Upper lobe of right lung (tissue), 1 donor: ENCODE measurements around the gene PADI3. TPM values are rescaled to one million over a fixed set of nuclear protein-coding genes. Genes with fewer than 3 reads are reported as not detected.

Source experiments
- ATAC-seq: fragments of 200-7000 bp; cut with Tn5 transposase; one replicate; pipeline ENCODE4 v1.9.1; 2020; ENCODE audit warnings: mild to moderate bottlenecking, moderate library complexity
- DNase-seq: peaks from one replicate; pipeline ENCODE4 v3.0.0-alpha.2; 2020
- H3K27ac ChIP-seq: fragments of 200-600 bp; one replicate; pipeline ENCODE4 v1.8.0; 2022
- H3K27me3 ChIP-seq: fragments of 200-600 bp; one replicate; pipeline ENCODE4 v1.8.0; 2022; ENCODE audit warnings: mild to moderate bottlenecking
- H3K36me3 ChIP-seq: fragments of 200-600 bp; one replicate; pipeline ENCODE4 v1.8.0; 2022
- H3K4me1 ChIP-seq: fragments of 200-600 bp; one replicate; pipeline ENCODE4 v1.8.0; 2022
- H3K4me3 ChIP-seq: fragments of 200-600 bp; one replicate; pipeline ENCODE4 v1.8.0; 2022; ENCODE audit warnings: mild to moderate bottlenecking
- H3K9me3 ChIP-seq: fragments of 200-600 bp; one replicate; pipeline ENCODE4 v1.8.0; 2022
- intact Hi-C: fragments of 100-400 bp; cut with DNase I; formaldehyde crosslinking; loops from one replicate; pipeline ENCODE4 v1.11.0; 2022
- total RNA-seq: library from RNA; stranded (reverse); fragmentation: NEBNext Ultra II Directional; extraction: Animal tissue kit (Norgen Biotek cat#: 25700); gene quantifications from one replicate; pipeline ENCODE4 v1.2.1, GENCODE V29; 2021
- TF ChIP-seq, protein P1 (sequence below): fragments of 200-600 bp; IDR thresholded peaks from one replicate; pipeline ENCODE4 v1.8.0; 2022; ENCODE audit warnings: antibody characterized with exemption
- donor health status: DM: no; HTN: yes; CAD: no; lungs with severe emphysema.

The PADI3 gene
- total RNA-seq, 1 donor from 2014 or later = not detected

- intact Hi-C loops = no loop called here
- Histone ChIP-seq H3K27me3 (no peaks in the 10 kb centered on the region), H3K4me3 (no peak within 1 kb of the TSS), H3K36me3 (no peaks in the 10 kb centered on the region), H3K27ac (no peak within 1 kb of the TSS), H3K9me3 (no peaks in the 10 kb centered on the region), H3K4me1 (peaks cover 6% of the 10 kb centered on the region)
- DNase-seq (no peak), ATAC-seq (no peak)
- TF ChIP-seq, protein P1, sequence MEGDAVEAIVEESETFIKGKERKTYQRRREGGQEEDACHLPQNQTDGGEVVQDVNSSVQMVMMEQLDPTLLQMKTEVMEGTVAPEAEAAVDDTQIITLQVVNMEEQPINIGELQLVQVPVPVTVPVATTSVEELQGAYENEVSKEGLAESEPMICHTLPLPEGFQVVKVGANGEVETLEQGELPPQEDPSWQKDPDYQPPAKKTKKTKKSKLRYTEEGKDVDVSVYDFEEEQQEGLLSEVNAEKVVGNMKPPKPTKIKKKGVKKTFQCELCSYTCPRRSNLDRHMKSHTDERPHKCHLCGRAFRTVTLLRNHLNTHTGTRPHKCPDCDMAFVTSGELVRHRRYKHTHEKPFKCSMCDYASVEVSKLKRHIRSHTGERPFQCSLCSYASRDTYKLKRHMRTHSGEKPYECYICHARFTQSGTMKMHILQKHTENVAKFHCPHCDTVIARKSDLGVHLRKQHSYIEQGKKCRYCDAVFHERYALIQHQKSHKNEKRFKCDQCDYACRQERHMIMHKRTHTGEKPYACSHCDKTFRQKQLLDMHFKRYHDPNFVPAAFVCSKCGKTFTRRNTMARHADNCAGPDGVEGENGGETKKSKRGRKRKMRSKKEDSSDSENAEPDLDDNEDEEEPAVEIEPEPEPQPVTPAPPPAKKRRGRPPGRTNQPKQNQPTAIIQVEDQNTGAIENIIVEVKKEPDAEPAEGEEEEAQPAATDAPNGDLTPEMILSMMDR = no peak
Observed at GRCh38 chr1:17204546-17205440, 44.1 kb upstream of the PADI3 start, which contains the start of gene PADI1. Gene PADI1 (plus strand): TSS chr1:17205128. CDS start chr1:17205218, 90 bp downstream.

DNA sequence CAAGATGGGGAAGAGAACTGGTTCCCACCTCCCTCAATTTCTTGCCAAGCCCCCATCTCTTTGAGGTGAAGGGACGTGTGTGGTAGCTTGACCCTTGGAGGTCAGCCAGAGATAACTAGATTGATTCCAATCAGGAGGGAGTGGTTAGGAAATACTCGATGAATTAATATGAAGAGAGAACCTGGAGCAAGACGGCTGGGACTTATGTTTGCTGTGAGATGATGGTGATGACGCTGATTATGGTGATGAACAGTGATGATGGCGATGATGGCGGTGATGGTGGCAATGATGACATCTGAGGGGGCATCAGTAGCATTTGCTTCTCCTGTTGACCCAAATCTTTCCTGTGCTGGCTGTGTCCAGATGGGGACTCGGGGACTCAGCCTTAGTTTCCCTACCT lies 43.2 kb upstream of the PADI3 start:
- Histone ChIP-seq H3K4me1 (peaks cover 6% of the 10 kb centered on the region), H3K27ac (no peak overlapping the region), H3K36me3 (no peaks in the 10 kb centered on the region), H3K9me3 (no peaks in the 10 kb centered on the region), H3K27me3 (no peaks in the 10 kb centered on the region), H3K4me3 (no peak overlapping the region)
- TF ChIP-seq, protein P1 = no peak
- intact Hi-C loops = no loop called here
- no peak for DNase-seq
- no peak for ATAC-seq

GRCh38 chr1:17206196-17206595 lies 42.7 kb upstream of the PADI3 start:
- H3K27me3 ChIP-seq = no peaks in the 10 kb centered on the region
- H3K4me3 ChIP-seq = no peak overlapping the region
- intact Hi-C loops = no loop called here
- ATAC-seq = no peak
- H3K9me3 ChIP-seq = no peaks in the 10 kb centered on the region
- no peaks in the 10 kb centered on the region for H3K36me3 ChIP-seq
- H3K27ac ChIP-seq = no peak overlapping the region
- H3K4me1 ChIP-seq = peaks cover 6% of the 10 kb centered on the region
- TF ChIP-seq, protein P1 = no peak
- DNase-seq = no peak

DNA sequence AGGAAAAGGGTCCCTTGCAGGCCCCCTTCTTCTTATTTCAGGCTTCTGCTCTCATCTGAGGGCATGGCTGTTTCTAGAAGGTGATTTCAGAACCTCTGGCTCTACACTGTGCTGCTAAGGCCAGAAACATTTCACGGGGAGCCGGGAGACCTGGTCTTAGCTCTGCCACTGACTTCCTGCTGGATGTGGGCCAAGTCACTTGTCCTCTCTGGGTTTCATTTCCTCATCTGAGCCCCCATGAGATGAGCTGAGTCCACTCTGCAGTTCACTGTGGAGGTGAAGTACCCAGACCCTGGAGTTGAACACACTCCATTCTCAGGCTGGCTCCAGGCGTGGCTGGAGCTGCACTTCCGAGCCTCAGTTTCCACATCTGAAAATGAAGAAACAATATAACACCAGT lies 41.9 kb upstream of the PADI3 start:
- Histone ChIP-seq H3K4me3 (no peak overlapping the region), H3K9me3 (no peaks in the 10 kb centered on the region), H3K4me1 (peaks cover 6% of the 10 kb centered on the region), H3K27ac (no peak overlapping the region), H3K36me3 (no peaks in the 10 kb centered on the region), H3K27me3 (no peaks in the 10 kb centered on the region)
- TF ChIP-seq, protein P1 = no peak
- DNase-seq (no peak), ATAC-seq (peak; percentile 76)
- intact Hi-C loops = no loop called here

DNA sequence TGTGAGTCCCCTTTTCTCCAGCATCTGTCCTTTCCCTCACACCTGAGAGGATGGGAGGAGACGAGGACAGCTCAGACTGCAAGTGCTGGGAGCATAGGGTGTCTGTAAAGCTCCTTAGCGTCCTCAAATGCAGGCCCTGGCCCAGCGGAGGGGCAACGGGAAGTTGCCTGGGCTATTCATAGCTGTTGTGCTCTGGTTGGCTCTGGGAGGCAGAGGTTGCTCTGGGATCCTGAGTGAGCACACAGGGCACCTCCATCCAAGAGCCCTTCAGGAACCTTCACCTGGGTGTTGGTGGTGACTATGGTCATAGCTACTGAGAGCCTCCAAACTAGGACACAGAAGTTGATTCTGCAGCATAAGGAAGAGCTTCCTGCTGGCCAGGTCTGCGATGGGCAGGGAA lies 41.4 kb upstream of the PADI3 start:
- H3K27me3 ChIP-seq = peaks cover under 1% of the 10 kb centered on the region
- H3K9me3 ChIP-seq = no peaks in the 10 kb centered on the region
- ATAC-seq (peak; percentile 32), DNase-seq (no peak)
- H3K4me3 ChIP-seq = no peak overlapping the region
- peaks cover 10% of the 10 kb centered on the region for H3K4me1 ChIP-seq
- no peak overlapping the region for H3K27ac ChIP-seq
- intact Hi-C loops = no loop called here
- no peaks in the 10 kb centered on the region for H3K36me3 ChIP-seq
- TF ChIP-seq, protein P1 = no peak
